GM18951 (cell line): Measurements from ENCODE around the gene ENOSF1.
"Not testable (repeated sequence)": the region's sequence is repeated elsewhere in the genome, so short reads cannot be mapped to it uniquely, and the experiment has no call there.

Source experiments
- POLR2A ChIP-seq: IDR thresholded peaks from 4 replicates; pipeline ENCODE4 v1.6.1; 2011; ENCODE audit warnings: mild to moderate bottlenecking; ENCODE audit not compliant: insufficient read length, insufficient read depth; ENCODE audit errors: extremely low read depth
- in situ Hi-C: fragments of 300-500 bp; cut with MboI; formaldehyde crosslinking; loops from one replicate; pipeline ENCODE4 v1.12.0; 2022; ENCODE audit warnings: low sequenced_read_pairs, mixed read lengths, inconsistent platforms; ENCODE audit not compliant: unreplicated experiment

The ENOSF1 gene

DNA sequence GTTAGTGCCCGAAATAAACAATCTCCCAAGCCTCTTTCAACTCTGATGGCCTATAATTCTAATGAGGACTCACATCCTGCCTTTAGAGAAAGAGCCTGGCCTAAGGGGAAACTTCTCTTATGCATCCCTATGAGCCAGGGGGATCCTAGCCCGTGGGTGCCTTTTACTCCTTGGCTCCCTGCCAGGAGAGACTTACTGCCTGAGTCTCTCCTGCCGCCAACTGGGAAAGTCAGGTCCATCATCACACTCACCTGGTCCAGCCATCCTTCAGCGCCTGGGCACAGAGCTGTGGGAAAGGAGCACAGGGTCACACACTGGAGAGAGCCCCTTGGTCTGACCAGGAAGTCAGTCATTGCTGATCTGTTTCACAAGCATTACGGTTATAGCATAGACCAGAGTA, 24.1 kb downstream of the ENOSF1 start:
- no peak for TF ChIP-seq POLR2A

DNA sequence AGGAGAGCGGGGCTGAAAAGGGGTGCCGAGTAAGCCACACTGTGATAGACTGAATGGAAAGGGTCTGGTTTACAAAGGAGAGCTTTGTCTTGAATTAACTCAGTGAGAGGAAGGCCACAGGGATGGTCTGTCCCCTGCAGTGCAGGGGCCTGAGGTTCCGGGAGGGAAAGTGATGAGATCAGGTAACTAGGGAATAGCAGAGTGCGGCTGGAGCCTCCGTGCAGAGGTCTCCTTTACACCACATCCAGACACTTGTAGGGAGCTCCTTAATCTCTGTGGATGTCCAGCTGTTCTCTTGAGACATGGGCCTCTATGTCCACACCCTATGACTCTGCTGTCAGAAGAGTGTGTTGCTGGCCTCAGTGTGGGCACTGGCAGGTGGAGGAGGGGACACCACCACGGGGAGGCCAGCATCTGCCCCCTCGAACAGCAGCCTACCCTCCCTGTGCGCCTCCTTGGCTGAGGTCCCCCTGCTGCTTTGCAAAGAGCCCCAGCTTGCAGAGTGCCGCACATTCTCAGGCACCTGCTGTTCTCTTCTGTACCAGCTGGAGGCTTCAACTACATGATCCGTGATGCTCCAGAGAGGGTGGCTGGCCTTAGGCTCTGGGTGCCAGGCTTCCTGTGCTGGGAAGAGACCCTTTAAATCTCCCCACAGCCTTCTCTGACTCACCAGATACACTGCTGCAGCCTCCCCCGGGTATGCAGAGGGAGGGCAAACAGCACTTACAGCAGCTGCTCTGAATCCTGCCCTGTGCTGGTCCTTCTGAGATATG, 25.9 kb downstream of the ENOSF1 start:
- TF ChIP-seq POLR2A, result no peak
- in situ Hi-C loops, result no loop called here

More for the DNA sequence above, 24.1 kb downstream of the ENOSF1 start:
- in situ Hi-C loops, result no loop called here

DNA sequence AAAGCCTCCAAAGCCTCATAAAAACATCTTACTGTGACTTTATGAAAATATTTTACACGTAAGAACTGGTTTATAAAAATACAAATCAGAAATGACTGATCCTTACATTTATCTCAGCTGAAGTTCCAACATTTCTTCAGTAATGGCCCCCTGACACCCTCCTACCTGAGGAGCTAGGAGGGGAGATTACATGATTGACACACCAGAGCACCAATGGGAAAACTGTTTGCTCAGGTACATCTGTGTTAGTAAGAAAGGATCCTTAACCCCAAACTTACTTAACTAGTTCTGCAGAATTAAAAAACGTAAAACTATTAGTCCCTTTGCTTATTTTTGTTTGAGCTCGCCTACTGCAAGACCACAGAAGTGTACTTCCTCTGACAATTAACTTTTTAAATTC, 27.0 kb downstream of the ENOSF1 start:
- in situ Hi-C loops, result no loop called here
- no peak for TF ChIP-seq POLR2A

DNA sequence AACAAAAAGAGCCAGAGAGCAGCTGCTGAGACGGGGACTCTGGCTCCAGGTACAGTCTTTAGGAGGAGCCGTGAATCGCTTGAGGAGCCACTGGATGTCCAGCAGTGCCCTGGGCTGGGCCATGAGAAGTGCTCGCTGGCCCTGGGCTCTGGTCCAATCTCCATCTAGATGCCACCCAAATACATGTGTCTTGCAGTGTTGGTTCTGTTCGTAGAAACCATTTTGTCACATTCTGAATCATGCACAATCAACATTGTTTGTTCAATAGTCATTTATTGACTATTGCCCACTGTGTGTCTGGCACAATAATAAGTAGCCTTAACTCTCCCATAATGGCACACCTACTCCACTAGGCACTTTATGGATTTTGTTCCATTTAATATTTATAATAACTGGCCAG, 28.9 kb downstream of the ENOSF1 start:
- TF ChIP-seq POLR2A, result no peak
- in situ Hi-C loops, result no loop called here

DNA sequence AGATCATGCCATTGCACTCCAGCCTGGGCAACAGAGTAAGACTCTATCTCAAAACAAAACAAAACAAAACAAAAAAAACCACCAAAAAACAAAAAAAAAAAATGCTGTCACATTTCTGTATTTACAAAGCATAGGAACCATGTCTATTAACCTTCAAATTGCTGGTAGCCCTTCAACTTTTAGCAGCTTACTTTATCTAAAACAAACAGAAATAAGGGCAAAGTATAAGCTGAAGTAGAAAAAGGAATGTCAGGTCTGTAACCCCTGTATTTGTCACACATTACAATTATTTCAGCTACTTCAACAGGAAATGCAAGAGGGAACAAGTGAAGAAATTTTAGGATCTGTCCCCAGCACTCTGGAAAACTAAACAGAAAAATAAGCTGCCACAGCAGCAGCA, 29.6 kb downstream of the ENOSF1 start:
- in situ Hi-C loops, result no loop called here
- TF ChIP-seq POLR2A, result no peak

DNA sequence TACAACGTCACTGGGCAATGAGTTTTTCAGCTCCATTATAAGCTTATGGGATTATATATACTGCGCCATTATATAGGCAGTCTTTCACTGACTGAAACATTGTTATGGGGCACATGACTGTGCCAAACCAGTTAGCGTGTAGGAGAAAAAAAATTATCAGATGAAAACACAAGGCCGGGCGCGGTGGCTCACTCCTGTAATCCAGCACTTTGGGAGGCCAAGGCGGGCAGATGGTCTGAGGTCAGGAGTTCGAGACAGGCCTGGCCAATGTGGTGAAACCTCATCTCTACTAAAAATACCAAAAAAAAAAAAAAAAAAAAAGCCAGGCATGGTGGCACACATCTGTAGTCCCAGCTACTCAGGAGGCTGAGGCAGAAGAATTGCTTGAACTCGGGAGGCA, 30.0 kb downstream of the ENOSF1 start:
- in situ Hi-C loops, result not testable (repeated sequence)

DNA sequence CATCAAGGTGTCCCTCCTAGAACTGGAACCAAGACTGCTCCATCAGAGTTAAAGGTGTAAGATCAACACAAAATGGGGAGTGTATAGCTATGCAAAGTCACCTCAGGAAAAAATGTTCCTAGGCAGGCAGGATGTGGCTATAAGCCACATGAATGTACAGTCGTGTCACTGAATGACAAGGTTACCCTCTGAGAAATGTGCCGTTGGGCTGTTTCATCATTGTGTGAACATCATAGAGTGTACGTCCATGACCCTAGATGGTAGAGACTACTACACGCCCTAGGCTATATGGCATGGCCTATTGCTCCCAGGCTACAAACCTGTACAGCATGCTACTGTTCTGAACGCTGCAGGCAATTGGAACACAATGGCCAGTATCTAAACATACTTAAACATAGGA, 30.4 kb downstream of the ENOSF1 start:
- no peak for TF ChIP-seq POLR2A
- in situ Hi-C loops, result no loop called here

DNA sequence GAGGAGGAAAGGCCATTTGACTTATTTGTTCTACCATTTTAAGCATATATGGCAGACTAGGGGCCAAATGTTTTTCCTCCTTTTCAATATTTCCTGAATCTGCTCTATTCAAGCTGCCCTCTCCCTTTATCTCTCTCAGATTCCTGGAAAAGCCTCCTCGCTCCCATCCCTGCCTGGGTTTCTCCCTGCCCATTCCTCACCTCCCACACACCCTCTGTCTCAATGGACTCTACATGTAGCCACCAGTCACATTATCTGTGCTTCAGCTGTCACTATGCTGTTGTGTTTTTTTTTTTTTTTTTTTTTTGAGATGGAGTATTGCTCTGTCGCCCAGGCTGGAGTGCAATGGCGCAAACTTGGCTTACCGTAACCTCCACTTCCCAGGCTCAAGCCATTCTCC, 32.0 kb downstream of the ENOSF1 start:
- in situ Hi-C loops, result no loop called here
- no peak for TF ChIP-seq POLR2A

DNA sequence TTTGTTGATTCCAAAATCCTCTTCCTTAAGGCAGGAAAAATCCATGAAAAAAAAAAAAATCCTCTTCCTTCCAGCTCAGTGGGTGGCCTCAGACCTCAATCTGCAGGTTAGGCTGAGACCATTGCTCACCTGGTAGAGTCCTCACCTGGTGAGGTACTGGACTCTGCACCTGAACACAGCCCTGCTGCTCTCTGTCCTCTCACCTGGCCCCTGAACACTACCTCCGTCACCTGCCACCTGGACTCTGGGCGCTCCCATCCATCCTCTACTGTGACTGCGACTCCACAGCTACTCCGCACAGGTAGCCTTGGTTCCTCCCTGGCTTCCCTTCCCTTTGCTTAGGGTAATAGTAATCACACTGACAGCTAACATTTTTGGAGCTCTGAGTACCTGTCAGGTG, 32.9 kb downstream of the ENOSF1 start:
- TF ChIP-seq POLR2A, result no peak
- in situ Hi-C loops, result no loop called here

DNA sequence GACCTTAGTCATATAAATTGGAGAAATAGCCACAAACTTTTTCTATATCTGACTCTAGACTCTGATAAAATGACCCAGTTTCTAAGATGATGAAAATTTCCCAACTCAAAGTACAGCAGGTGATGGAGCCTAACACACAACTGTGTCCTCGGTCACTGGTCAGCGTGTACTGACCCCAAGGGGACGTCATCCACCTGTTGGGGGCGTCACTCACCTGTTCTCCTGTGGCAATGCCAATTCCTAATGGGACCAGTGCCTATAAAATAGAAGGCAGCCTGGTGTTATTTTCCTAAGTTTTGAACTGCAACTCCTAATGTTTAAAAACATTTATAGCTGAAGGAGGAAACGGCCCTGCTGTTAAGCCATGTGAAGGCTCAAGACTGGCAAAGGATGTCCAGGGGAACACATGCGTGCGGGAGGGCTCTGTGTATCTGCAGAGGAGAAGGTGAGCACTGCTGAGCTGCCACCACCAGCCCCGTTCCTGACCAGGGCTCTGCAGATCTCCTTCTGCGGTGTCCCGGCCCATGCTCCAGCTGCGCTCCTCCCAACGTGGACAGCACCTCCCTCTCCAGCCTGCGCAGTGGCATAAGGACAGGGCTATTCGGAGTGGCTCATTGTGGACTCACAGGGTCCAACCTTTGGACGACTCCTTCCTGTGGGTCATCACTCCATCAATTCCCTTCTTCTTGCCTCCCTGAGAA, 33.8 kb downstream of the ENOSF1 start:
- no peak for TF ChIP-seq POLR2A
- in situ Hi-C loops, result no loop called here

DNA sequence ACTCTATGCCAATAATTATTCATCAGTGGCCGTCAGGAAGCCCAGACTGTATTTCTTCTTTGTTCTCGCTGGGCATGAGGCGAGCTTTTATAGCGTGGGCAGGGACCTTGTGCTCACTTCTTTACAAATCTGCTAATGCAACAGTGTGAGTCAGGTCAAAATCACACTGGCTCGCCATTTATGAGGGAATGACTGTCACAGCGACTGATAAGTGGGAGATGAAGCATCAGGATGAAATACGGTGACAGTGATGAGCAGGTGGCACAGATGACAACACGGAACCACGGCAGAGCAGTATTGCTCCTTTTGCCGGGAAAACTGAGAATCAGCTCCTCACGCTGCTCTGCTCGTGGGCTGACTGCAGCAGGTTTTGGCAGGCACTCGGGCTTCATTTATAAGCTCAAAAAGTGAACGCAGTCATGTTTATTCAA, 34.5 kb downstream of the ENOSF1 start:
- no peak for TF ChIP-seq POLR2A
- in situ Hi-C loops, result no loop called here

DNA sequence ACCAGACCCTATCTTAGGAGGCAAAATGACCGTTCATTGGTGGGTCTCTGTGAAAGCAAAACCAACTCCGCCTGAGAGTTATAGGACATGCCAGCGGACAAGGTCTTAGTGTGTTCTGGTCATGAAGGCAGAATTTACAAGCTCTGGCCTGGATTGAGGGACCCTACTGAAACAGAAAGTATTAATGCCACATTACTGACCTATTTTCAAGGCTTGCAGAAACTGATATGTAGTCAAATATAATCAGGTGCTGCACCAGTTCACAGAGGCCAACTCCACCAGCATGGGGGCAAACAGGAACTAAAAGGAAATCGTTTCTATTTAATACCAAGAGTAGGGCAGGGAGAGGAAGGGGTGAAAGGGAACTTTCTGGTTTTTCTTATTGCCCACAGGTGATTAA, 35.3 kb downstream of the ENOSF1 start:
- in situ Hi-C loops, result no loop called here
- peak; percentile 16 for TF ChIP-seq POLR2A

DNA sequence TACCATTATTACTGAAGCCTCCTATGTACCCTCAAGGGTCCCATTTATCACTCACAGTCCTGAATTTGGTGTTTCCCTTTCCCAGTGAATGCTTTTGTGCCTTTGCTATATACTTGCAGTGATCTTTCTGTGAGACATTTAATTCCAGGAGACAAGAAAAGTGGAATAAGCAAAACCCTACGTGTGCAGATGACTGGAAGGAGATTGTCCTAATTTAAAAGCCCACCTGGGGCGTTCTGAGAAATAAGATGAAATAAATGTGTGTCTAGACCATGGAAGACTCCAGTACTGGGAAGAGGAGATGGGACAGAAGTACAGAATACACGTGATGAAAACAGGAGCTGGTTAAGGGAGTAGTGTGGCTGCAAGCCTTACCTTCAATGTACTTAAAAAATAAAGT, 35.7 kb downstream of the ENOSF1 start:
- no peak for TF ChIP-seq POLR2A
- in situ Hi-C loops, result no loop called here

DNA sequence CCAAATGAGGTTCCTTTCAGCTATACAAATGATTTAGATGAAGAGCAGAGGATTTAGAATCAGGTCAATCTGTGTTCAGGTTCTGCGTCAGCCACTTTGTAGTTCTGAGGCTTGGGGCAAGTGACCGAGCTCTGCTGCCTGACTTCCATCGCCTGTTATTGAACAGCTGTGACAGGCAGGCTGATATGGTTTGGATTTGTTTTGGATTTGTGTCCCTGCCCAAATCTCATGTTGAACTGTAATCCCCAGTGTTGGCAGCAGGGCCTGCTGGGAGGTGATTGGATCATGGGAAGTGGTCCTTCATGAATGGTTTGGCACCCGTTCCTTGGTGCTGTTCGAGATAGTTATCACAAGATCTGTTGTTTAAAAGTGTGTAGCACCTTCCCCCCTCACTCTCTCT, 36.4 kb downstream of the ENOSF1 start:
- in situ Hi-C loops, result no loop called here
- TF ChIP-seq POLR2A, result no peak

DNA sequence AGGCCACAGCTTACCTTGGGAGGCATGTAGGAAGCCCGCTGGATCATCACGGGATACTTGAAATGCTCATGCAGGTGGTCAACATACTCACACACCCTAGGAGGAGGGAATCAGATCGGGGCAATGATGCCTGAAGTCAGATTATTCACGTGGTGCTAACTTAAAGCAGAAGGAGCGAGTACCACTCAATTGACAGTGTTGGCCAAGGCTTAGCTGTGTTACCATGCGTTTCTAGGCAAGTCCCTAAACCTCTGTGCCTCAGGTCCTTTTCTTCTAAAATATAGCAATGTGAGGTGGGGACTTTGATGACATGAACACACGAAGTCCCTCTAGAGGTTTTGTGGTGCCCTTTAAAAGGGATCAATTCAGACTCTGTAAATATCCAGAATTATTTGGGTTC, 37.1 kb downstream of the ENOSF1 start:
- TF ChIP-seq POLR2A, result peak; percentile 32
- in situ Hi-C loops, result no loop called here

DNA sequence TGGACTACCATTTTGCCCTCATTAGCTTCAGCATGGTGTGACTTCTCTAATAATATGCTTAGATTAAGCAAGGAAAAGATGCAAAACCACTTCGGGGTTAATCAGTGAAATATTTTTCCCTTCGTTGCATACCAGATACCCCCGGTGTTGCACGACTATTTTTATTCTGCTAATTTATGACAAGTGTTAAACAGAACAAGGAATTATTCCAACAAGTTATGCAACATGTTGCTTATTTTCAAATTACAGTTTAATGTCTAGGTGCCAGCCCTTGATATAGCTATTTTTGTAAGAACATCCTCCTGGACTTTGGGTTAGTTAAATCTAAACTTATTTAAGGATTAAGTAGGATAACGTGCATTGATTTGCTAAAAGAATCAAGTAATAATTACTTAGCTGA, 38.7 kb downstream of the ENOSF1 start:
- in situ Hi-C loops, result no loop called here
- no peak for TF ChIP-seq POLR2A
